ENCODE data around the gene SUMO2.

GRCh38 chr17:75160211-75160610, 22.5 kb downstream of the SUMO2 start:
- TF ChIP-seq, protein P1, sequence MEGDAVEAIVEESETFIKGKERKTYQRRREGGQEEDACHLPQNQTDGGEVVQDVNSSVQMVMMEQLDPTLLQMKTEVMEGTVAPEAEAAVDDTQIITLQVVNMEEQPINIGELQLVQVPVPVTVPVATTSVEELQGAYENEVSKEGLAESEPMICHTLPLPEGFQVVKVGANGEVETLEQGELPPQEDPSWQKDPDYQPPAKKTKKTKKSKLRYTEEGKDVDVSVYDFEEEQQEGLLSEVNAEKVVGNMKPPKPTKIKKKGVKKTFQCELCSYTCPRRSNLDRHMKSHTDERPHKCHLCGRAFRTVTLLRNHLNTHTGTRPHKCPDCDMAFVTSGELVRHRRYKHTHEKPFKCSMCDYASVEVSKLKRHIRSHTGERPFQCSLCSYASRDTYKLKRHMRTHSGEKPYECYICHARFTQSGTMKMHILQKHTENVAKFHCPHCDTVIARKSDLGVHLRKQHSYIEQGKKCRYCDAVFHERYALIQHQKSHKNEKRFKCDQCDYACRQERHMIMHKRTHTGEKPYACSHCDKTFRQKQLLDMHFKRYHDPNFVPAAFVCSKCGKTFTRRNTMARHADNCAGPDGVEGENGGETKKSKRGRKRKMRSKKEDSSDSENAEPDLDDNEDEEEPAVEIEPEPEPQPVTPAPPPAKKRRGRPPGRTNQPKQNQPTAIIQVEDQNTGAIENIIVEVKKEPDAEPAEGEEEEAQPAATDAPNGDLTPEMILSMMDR (IDR thresholded peaks at IDR 0.05) = no peak
- no peak for TF ChIP-seq POLR2A (IDR thresholded peaks at IDR 0.05)
